ENCODE data around the gene ZNF410. TPM values are rescaled to one million over a fixed set of nuclear protein-coding genes. Genes with fewer than 3 reads are reported as not detected.

The ZNF410 gene
- total RNA-seq, 1 donor from 2014 or later, result 50.8 TPM

GRCh38 chr14:73846947-73847346 lies 39.7 kb upstream of the ZNF410 start:
- H3K27ac Mint-ChIP-seq, result no peak overlapping the region
- peaks cover 3% of the 10 kb centered on the region for H3K36me3 Mint-ChIP-seq
- H3K4me3 Mint-ChIP-seq, result no peak overlapping the region
- H3K27me3 Mint-ChIP-seq, result no peaks in the 10 kb centered on the region
- DNase-seq (ENCODE audit: extremely low spot score, unreplicated experiment), result no peak
- H3K4me1 Mint-ChIP-seq (ENCODE audit: unreplicated experiment), result peaks cover 12% of the 10 kb centered on the region
- no peaks in the 10 kb centered on the region for H3K9me3 Mint-ChIP-seq
- no peak for TF ChIP-seq CTCF (conservative IDR thresholded peaks at IDR 0.05)

GRCh38 chr14:73851000-73851399 lies 35.7 kb upstream of the ZNF410 start:
- no peak for DNase-seq (ENCODE audit: extremely low spot score, unreplicated experiment)
- peaks cover 7% of the 10 kb centered on the region for H3K36me3 Mint-ChIP-seq
- peak overlapping the region; percentile 99 for H3K4me3 Mint-ChIP-seq
- TF ChIP-seq CTCF (conservative IDR thresholded peaks at IDR 0.05), result no peak
- H3K27ac Mint-ChIP-seq, result peak overlapping the region; percentile 99
- H3K9me3 Mint-ChIP-seq, result no peaks in the 10 kb centered on the region
- peaks cover 24% of the 10 kb centered on the region for H3K4me1 Mint-ChIP-seq (ENCODE audit: unreplicated experiment)
- no peaks in the 10 kb centered on the region for H3K27me3 Mint-ChIP-seq

- Mint-ChIP-seq H3K4me1 (ENCODE audit: unreplicated experiment) (peaks cover 24% of the 10 kb centered on the region), H3K9me3 (no peaks in the 10 kb centered on the region), H3K4me3 (peak within 1 kb of the TSS; percentile 99), H3K36me3 (peaks cover 7% of the 10 kb centered on the region), H3K27ac (peak within 1 kb of the TSS; percentile 99), H3K27me3 (no peaks in the 10 kb centered on the region)
- DNase-seq (ENCODE audit: extremely low spot score, unreplicated experiment), result peak; percentile 98
- peak; percentile 60 for TF ChIP-seq CTCF (conservative IDR thresholded peaks at IDR 0.05)
Measured at GRCh38 chr14:73851567-73852382, 34.9 kb upstream of the ZNF410 start, which contains the start of gene PTGR2. Gene PTGR2, plus strand, starts transcription at chr14:73851831. Its CDS starts 7,032 bp downstream, at chr14:73858863.

GRCh38 chr14:73859145-73859544 lies 27.5 kb upstream of the ZNF410 start:
- no peaks in the 10 kb centered on the region for H3K27me3 Mint-ChIP-seq
- no peak overlapping the region for H3K27ac Mint-ChIP-seq
- peaks cover 3% of the 10 kb centered on the region for H3K4me1 Mint-ChIP-seq (ENCODE audit: unreplicated experiment)
- peaks cover 3% of the 10 kb centered on the region for H3K36me3 Mint-ChIP-seq
- no peak for TF ChIP-seq CTCF (conservative IDR thresholded peaks at IDR 0.05)
- DNase-seq (ENCODE audit: extremely low spot score, unreplicated experiment), result no peak
- H3K9me3 Mint-ChIP-seq, result no peaks in the 10 kb centered on the region
- no peak overlapping the region for H3K4me3 Mint-ChIP-seq

GRCh38 chr14:73861073-73861472 lies 25.6 kb upstream of the ZNF410 start:
- Mint-ChIP-seq H3K27ac (no peak overlapping the region), H3K4me1 (ENCODE audit: unreplicated experiment) (no peaks in the 10 kb centered on the region), H3K9me3 (no peaks in the 10 kb centered on the region), H3K4me3 (no peak overlapping the region), H3K27me3 (no peaks in the 10 kb centered on the region), H3K36me3 (peaks cover 12% of the 10 kb centered on the region)
- TF ChIP-seq CTCF (conservative IDR thresholded peaks at IDR 0.05), result no peak
- DNase-seq (ENCODE audit: extremely low spot score, unreplicated experiment), result no peak
